Measurements from ENCODE around the gene VPS8.

The VPS8 gene

DNA sequence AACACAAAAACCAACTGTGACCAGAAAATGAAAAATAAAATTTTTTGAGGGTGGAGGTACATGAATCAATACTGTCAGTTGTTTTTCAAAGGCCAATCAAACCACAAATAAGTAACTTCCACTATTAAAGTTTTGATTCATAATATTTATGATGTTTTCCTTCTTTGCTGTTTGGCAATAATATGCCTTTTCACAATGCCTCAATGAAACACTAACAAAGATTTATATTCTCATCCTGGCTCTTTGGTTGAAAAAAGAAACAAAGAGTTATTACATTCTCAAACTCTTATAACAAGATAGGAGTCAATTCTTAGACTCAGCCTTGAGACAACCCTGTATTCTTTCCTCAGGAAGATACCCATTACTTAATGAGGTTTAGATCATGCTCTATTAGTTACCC is 277.8 kb downstream of the VPS8 start (continued):
- TF ChIP-seq ZNF366 (tag by site-specific recombination; conservative IDR thresholded peaks at IDR 0.05), result no peak
- TF ChIP-seq ZNF785 (tag by site-specific recombination; IDR thresholded peaks at IDR 0.05), result no peak
- TF ChIP-seq ZNF514 (tag by site-specific recombination; IDR thresholded peaks at IDR 0.05), result no peak
- TF ChIP-seq ZNF404 (tag by site-specific recombination; IDR thresholded peaks at IDR 0.05), result no peak
- TF ChIP-seq ZNF530 (tag by site-specific recombination; IDR thresholded peaks at IDR 0.05; ENCODE audit: low read depth), result no peak
- no peak for TF ChIP-seq ZNF76 (tag by site-specific recombination; IDR thresholded peaks at IDR 0.05; ENCODE audit: borderline replicate concordance, low read depth)
- TF ChIP-seq ZNF473 (tag by site-specific recombination; IDR thresholded peaks at IDR 0.05), result no peak
- no peak for TF ChIP-seq GLI4 (tag by site-specific recombination; IDR thresholded peaks at IDR 0.05)
- no peak for TF ChIP-seq TCF7L2 (IDR thresholded peaks at IDR 0.05; ENCODE audit: borderline replicate concordance, low read depth, low read length)

DNA sequence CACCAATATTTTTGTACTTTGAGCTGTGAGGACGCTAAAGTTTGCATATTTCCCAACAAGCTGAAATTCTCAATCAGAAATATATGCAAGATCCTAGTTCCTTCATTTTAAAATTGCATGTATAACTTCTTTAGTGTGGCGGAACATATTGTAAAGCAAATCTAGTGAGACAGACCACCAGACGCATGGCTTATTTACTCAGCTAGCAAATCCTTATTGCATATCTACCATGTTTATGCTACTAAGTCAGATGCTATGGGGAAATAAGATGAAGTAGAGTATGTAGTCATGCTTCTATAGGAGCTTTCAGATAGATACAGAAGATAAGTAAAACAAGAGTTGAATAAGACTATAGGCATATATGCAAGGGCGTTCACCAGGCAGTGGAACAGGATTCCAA is 278.8 kb downstream of the VPS8 start:
- CTCF ChIA-PET, result no interaction called here
- no peak overlapping the region for H3K27ac ChIP-seq (ENCODE audit: extremely low read depth, low read depth, low read length)
- POLR2A ChIA-PET, result no interaction called here
- no peak overlapping the region for H3K4me3 ChIP-seq (ENCODE audit: low read depth, low read length)
- H3K36me3 ChIP-seq (ENCODE audit: control insufficient read depth in 2 of 2, insufficient read depth in 1 of 2, low read length in 2 of 2), result no peaks in the 10 kb centered on the region
- no peak for TF ChIP-seq ZBTB7A (tag by site-specific recombination; IDR thresholded peaks at IDR 0.05; ENCODE audit: low read depth)
- TF ChIP-seq ZNF416 (tag by site-specific recombination; IDR thresholded peaks at IDR 0.05), result no peak
- TF ChIP-seq, protein P1, sequence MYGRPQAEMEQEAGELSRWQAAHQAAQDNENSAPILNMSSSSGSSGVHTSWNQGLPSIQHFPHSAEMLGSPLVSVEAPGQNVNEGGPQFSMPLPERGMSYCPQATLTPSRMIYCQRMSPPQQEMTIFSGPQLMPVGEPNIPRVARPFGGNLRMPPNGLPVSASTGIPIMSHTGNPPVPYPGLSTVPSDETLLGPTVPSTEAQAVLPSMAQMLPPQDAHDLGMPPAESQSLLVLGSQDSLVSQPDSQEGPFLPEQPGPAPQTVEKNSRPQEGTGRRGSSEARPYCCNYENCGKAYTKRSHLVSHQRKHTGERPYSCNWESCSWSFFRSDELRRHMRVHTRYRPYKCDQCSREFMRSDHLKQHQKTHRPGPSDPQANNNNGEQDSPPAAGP (tag by site-specific recombination; IDR thresholded peaks at IDR 0.05), result no peak
- no peak for TF ChIP-seq ZXDB (tag by site-specific recombination; IDR thresholded peaks at IDR 0.05)
- no peak for TF ChIP-seq SP7 (tag by site-specific recombination; IDR thresholded peaks at IDR 0.05)
- no peak for TF ChIP-seq ZNF184 (tag by site-specific recombination; IDR thresholded peaks at IDR 0.05)
- no peak for TF ChIP-seq ZBTB11 (tag by site-specific recombination; conservative IDR thresholded peaks at IDR 0.05; ENCODE audit: low read depth)
- TF ChIP-seq ZNF248 (tag by site-specific recombination; IDR thresholded peaks at IDR 0.05), result no peak
- no peak for TF ChIP-seq ZNF140 (tag by site-specific recombination; IDR thresholded peaks at IDR 0.05)
- no peak for TF ChIP-seq ZNF610 (tag by site-specific recombination; IDR thresholded peaks at IDR 0.05; ENCODE audit: borderline replicate concordance)
- TF ChIP-seq MEIS1 (CRISPR knock-in tag; IDR thresholded peaks at IDR 0.05; ENCODE audit: borderline replicate concordance), result no peak
- no peak for TF ChIP-seq KLF16 (tag by site-specific recombination; IDR thresholded peaks at IDR 0.05)
- no peak for TF ChIP-seq RBAK (tag by site-specific recombination; IDR thresholded peaks at IDR 0.05)
- TF ChIP-seq ZNF23 (tag by site-specific recombination; IDR thresholded peaks at IDR 0.05; ENCODE audit: borderline replicate concordance), result no peak
- no peak for TF ChIP-seq ZBTB26 (tag by site-specific recombination; optimal IDR thresholded peaks at IDR 0.05)
- TF ChIP-seq ZFP37 (tag by site-specific recombination; IDR thresholded peaks at IDR 0.05), result no peak
- TF ChIP-seq, protein P2, sequence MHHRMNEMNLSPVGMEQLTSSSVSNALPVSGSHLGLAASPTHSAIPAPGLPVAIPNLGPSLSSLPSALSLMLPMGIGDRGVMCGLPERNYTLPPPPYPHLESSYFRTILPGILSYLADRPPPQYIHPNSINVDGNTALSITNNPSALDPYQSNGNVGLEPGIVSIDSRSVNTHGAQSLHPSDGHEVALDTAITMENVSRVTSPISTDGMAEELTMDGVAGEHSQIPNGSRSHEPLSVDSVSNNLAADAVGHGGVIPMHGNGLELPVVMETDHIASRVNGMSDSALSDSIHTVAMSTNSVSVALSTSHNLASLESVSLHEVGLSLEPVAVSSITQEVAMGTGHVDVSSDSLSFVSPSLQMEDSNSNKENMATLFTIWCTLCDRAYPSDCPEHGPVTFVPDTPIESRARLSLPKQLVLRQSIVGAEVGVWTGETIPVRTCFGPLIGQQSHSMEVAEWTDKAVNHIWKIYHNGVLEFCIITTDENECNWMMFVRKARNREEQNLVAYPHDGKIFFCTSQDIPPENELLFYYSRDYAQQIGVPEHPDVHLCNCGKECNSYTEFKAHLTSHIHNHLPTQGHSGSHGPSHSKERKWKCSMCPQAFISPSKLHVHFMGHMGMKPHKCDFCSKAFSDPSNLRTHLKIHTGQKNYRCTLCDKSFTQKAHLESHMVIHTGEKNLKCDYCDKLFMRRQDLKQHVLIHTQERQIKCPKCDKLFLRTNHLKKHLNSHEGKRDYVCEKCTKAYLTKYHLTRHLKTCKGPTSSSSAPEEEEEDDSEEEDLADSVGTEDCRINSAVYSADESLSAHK (tag by site-specific recombination; IDR thresholded peaks at IDR 0.05), result no peak
- H3K9me3 ChIP-seq (ENCODE audit: control insufficient read depth, insufficient read depth, low read depth, low read length), result no peaks in the 10 kb centered on the region
- H3K4me1 ChIP-seq (ENCODE audit: control insufficient read depth, insufficient read depth, low read length), result no peaks in the 10 kb centered on the region

Data from HEK293 (cell line).